HG02798 (cell line): ENCODE results near the gene ZFP92.

Experiments used
- ATAC-seq: cut with Tn5 transposase; IDR thresholded peaks from one replicate; pipeline ENCODE4 v1.9.1; 2021; ENCODE audit warnings: mild to moderate bottlenecking; ENCODE audit not compliant: unreplicated experiment, poor library complexity

The ZFP92 gene

GRCh38 chrX:153433781-153434285 lies 22.6 kb downstream of the ZFP92 start:
- ATAC-seq = no peak

GRCh38 chrX:153434801-153435200 lies 23.5 kb downstream of the ZFP92 start:
- no peak for ATAC-seq

GRCh38 chrX:153435845-153436244 lies 24.6 kb downstream of the ZFP92 start:
- no peak for ATAC-seq

- no peak for ATAC-seq
These were observed 27.3 kb downstream of the ZFP92 start for GRCh38 chrX:153438532-153438931.

- ATAC-seq = no peak
These were observed 28.7 kb downstream of the ZFP92 start for GRCh38 chrX:153439977-153440376.

GRCh38 chrX:153440556-153441135 lies 29.4 kb downstream of the ZFP92 start:
- no peak for ATAC-seq

- ATAC-seq = no peak
These were observed 30.0 kb downstream of the ZFP92 start for GRCh38 chrX:153441296-153441695.

GRCh38 chrX:153441981-153442380 lies 30.7 kb downstream of the ZFP92 start:
- ATAC-seq = no peak

- no peak for ATAC-seq
These were observed 31.2 kb downstream of the ZFP92 start for GRCh38 chrX:153442463-153442862.

GRCh38 chrX:153443476-153444332 lies 32.4 kb downstream of the ZFP92 start:
- ATAC-seq = no peak

GRCh38 chrX:153444333-153445011 lies 33.2 kb downstream of the ZFP92 start:
- no peak for ATAC-seq

GRCh38 chrX:153445106-153445855 lies 34.0 kb downstream of the ZFP92 start:
- ATAC-seq = no peak

- no peak for ATAC-seq
These were observed 34.8 kb downstream of the ZFP92 start, which contains the start of gene TREX2 for GRCh38 chrX:153445856-153446635. TREX2 (minus strand) TSS chrX:153446056; CDS start chrX:153445430, 626 bp downstream.

GRCh38 chrX:153446636-153446936 lies 35.3 kb downstream of the ZFP92 start:
- no peak for ATAC-seq

- no peak for ATAC-seq
These were observed 35.8 kb downstream of the ZFP92 start for GRCh38 chrX:153446950-153447580.

GRCh38 chrX:153447581-153447960 lies 36.3 kb downstream of the ZFP92 start:
- no peak for ATAC-seq

- no peak for ATAC-seq
These were observed 37.5 kb downstream of the ZFP92 start for GRCh38 chrX:153448556-153449367.

- ATAC-seq = no peak
These were observed 38.3 kb downstream of the ZFP92 start for GRCh38 chrX:153449368-153450113.
